ENCODE measurements around the gene SHISAL2B. TPM values are rescaled to one million over a fixed set of nuclear protein-coding genes. Genes with fewer than 3 reads are reported as not detected.

The SHISAL2B gene
- total and polyA plus RNA-seq, 4 donors: not detected

DNA sequence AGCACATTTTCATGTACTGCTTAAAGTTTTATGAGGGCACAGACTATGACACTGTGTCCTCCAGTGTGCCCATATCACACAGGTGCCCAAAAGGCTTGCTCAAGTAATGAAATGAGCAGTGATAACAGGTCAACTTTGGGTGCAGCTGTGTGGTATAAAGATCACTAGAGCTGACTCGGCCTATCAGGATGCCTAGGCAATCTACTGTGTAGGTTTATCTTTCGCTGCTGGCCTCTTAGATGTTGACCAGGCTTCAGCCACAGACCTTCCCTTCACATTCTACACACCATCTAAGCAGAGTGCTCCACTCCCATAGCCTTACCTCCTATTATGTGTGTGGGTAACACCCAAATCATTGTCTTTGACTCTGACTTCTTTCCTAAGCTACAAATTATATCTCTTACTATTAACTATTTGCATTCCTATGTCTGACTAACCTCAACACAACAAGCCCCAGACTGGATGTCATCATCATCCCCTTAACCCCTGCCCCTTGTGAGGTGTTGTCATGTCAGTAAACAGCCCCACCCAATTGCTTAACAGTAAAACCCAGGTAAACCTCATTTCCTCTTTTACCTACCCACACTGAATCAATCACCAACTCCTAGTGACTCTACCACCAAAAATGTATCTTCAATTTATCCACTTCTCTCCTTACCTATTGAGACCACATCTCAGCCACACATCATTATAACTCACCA is 75.7 kb downstream of the SHISAL2B start:
- Histone ChIP-seq H3K27ac (ENCODE audit: low read depth in 1 of 2, low read length in 2 of 2) (no peak overlapping the region), H3K36me3 (ENCODE audit: control insufficient read depth in 4 of 4, insufficient read depth in 3 of 4, low read depth in 1 of 4, low read length in 3 of 4) (peaks cover 0 to 3% (median 1%) of the 10 kb centered on the region in 4 donors), H3K9ac (ENCODE audit: low read depth in 1 of 2, low read length in 2 of 2) (no peak overlapping the region), H3K4me1 (ENCODE audit: control insufficient read depth in 4 of 4, insufficient read depth in 4 of 4, low read length in 3 of 4) (peaks cover 5 to 33% (median 31%) of the 10 kb centered on the region in 4 donors), H3K4me3 (ENCODE audit: low read depth in 1 of 3, low read length in 3 of 3) (no peak overlapping the region), H3K27me3 (ENCODE audit: control insufficient read depth in 4 of 4, insufficient read depth in 4 of 4, low read length in 3 of 4) (no peaks in the 10 kb centered on the region), H3K9me3 (ENCODE audit: control insufficient read depth in 4 of 4, low read length in 3 of 4) (no peaks in the 10 kb centered on the region)
- DNase-seq (ENCODE audit: low spot score): no peak
- TF ChIP-seq TAF1 (conservative IDR thresholded peaks at IDR 0.05): no peak
- no peak for TF ChIP-seq FOXA2 (IDR thresholded peaks at IDR 0.05)
- no peak for TF ChIP-seq GABPA (IDR thresholded peaks at IDR 0.05 in 1 of 2, conservative IDR thresholded peaks at IDR 0.05 in 1 of 2)
- WGBS: 89% methylated on average over 2 of the region's 2 CpGs

- Histone ChIP-seq H3K4me3 (ENCODE audit: low read depth in 1 of 3, low read length in 3 of 3) (peak overlapping the region in 1 of 3 donors; percentile 87), H3K36me3 (ENCODE audit: control insufficient read depth in 4 of 4, insufficient read depth in 3 of 4, low read depth in 1 of 4, low read length in 3 of 4) (peaks cover 0 to 3% (median 1%) of the 10 kb centered on the region in 4 donors), H3K4me1 (ENCODE audit: control insufficient read depth in 4 of 4, insufficient read depth in 4 of 4, low read length in 3 of 4) (peaks cover 5 to 33% (median 31%) of the 10 kb centered on the region in 4 donors), H3K9ac (ENCODE audit: low read depth in 1 of 2, low read length in 2 of 2) (peak overlapping the region in 1 of 2 donors; percentile 17), H3K9me3 (ENCODE audit: control insufficient read depth in 4 of 4, low read length in 3 of 4) (no peaks in the 10 kb centered on the region), H3K27ac (ENCODE audit: low read depth in 1 of 2, low read length in 2 of 2) (no peak overlapping the region), H3K27me3 (ENCODE audit: control insufficient read depth in 4 of 4, insufficient read depth in 4 of 4, low read length in 3 of 4) (no peaks in the 10 kb centered on the region)
- WGBS: 80% methylated on average over 2 of the region's 2 CpGs
- TF ChIP-seq GABPA (IDR thresholded peaks at IDR 0.05 in 1 of 2, conservative IDR thresholded peaks at IDR 0.05 in 1 of 2): no peak
- no peak for TF ChIP-seq HNF4G (IDR thresholded peaks at IDR 0.05)
- no peak for TF ChIP-seq NR2F2 (IDR thresholded peaks at IDR 0.05)
- no peak for TF ChIP-seq REST (IDR thresholded peaks at IDR 0.05)
- no peak for TF ChIP-seq EGR1 (IDR thresholded peaks at IDR 0.05; ENCODE audit: low read depth in 2 of 2)
- TF ChIP-seq TAF1 (conservative IDR thresholded peaks at IDR 0.05): no peak
- TF ChIP-seq ATF3 (IDR thresholded peaks at IDR 0.05): no peak
- TF ChIP-seq FOXA2 (IDR thresholded peaks at IDR 0.05): no peak
- TF ChIP-seq MAX (IDR thresholded peaks at IDR 0.05): no peak
- TF ChIP-seq ZBTB33 (IDR thresholded peaks at IDR 0.05): no peak
- no peak for TF ChIP-seq RXRA (IDR thresholded peaks at IDR 0.05)
- DNase-seq (ENCODE audit: low spot score): no peak
Measured at GRCh38 chr5:64766941-64767340, 76.6 kb downstream of the SHISAL2B start.

Other genes starting within 250 kb of the SHISAL2B start
- 1 to 10 TPM; 1.0 to 1.9 TPM for gene RGS7BP, start 184.5 kb upstream of the SHISAL2B start, total RNA-seq
- gene RGS7BP, start 184.5 kb upstream of the SHISAL2B start, polyA plus RNA-seq: 1 to 10 TPM in 1 of 2 donors, under 1 TPM in 1; 0.47 to 1.1 TPM
- 1 to 10 TPM; 6.9 to 8.7 TPM for gene SREK1IP1, start 78.2 kb downstream of the SHISAL2B start, total RNA-seq
- 10 to 100 TPM in 1 of 2 donors, 1 to 10 TPM in 1; 2.9 to 22.0 TPM for gene SREK1IP1, start 78.2 kb downstream of the SHISAL2B start, polyA plus RNA-seq
- 1 to 10 TPM; 5.4 to 6.7 TPM for gene CWC27, start 78.4 kb downstream of the SHISAL2B start, total RNA-seq
- gene CWC27, start 78.4 kb downstream of the SHISAL2B start, polyA plus RNA-seq: 1 to 10 TPM; 3.9 to 9.8 TPM